Fibroblast of skin of left biceps (primary cell): Measurements from ENCODE around the gene SSU72.
"Not testable (repeated sequence)": the region's sequence is repeated elsewhere in the genome, so short reads cannot be mapped to it uniquely, and the experiment has no call there.

ENCODE experiments used
- DNase-seq, 2 experiments: peaks; one replicate each; pipeline ENCODE4 v3.0.0-alpha.2; 2013; ENCODE audit warnings: low read depth in 2 of 2

Gene SSU72

GRCh38 chr1:1540818-1541628 lies 33.6 kb downstream of the SSU72 start:
- no peak for DNase-seq

GRCh38 chr1:1540090-1540817 lies 34.4 kb downstream of the SSU72 start, which contains the start of gene TMEM240:
TSS of gene TMEM240 (minus strand) at chr1:1540624. CDS start at chr1:1540346, 278 bp downstream.
- DNase-seq, result peak; percentile 52 to 55

GRCh38 chr1:1539310-1540089 lies 35.2 kb downstream of the SSU72 start:
- no peak for DNase-seq

- DNase-seq, result no peak
These were observed 35.7 kb downstream of the SSU72 start for GRCh38 chr1:1538989-1539309.

- no peak for DNase-seq
These were observed 36.3 kb downstream of the SSU72 start for GRCh38 chr1:1538334-1538733.

GRCh38 chr1:1537626-1538250 lies 36.9 kb downstream of the SSU72 start:
- no peak for DNase-seq

GRCh38 chr1:1536938-1537546 lies 37.6 kb downstream of the SSU72 start:
- no peak for DNase-seq

GRCh38 chr1:1536019-1536937 lies 38.4 kb downstream of the SSU72 start:
- DNase-seq, result no peak

- no peak for DNase-seq
These were observed 39.3 kb downstream of the SSU72 start for GRCh38 chr1:1535201-1536018.

- no peak for DNase-seq
These were observed 40.1 kb downstream of the SSU72 start for GRCh38 chr1:1534401-1535154.

- DNase-seq, result not testable (repeated sequence)
These were observed 40.8 kb downstream of the SSU72 start for GRCh38 chr1:1533894-1534291.

- not testable (repeated sequence) for DNase-seq
These were observed 41.3 kb downstream of the SSU72 start for GRCh38 chr1:1533176-1533893.

- no peak for DNase-seq
These were observed 42.7 kb downstream of the SSU72 start for GRCh38 chr1:1531947-1532346.

GRCh38 chr1:1529936-1530335 lies 44.7 kb downstream of the SSU72 start:
- no peak for DNase-seq

GRCh38 chr1:1529321-1529720 lies 45.3 kb downstream of the SSU72 start:
- DNase-seq, result no peak

GRCh38 chr1:1528301-1529267 lies 46.1 kb downstream of the SSU72 start:
- no peak for DNase-seq
